ENCODE measurements around the gene GNAL.
"Not testable (repeated sequence)": the region's sequence is repeated elsewhere in the genome, so short reads cannot be mapped to it uniquely, and the experiment has no call there.

The GNAL gene

GRCh38 chr18:11901826-11902438 lies 212.9 kb downstream of the GNAL start:
- in situ Hi-C loops (cut with MboI; ENCODE audit: low sequenced_read_pairs) = no loop called here

- in situ Hi-C loops (cut with MboI; ENCODE audit: low sequenced_read_pairs) = no loop called here
Observed at GRCh38 chr18:11902522-11903292, 213.6 kb downstream of the GNAL start.

- in situ Hi-C loops (cut with MboI; ENCODE audit: low sequenced_read_pairs) = no loop called here
Observed at GRCh38 chr18:11905613-11906012, 216.5 kb downstream of the GNAL start.

- in situ Hi-C loops (cut with MboI; ENCODE audit: low sequenced_read_pairs) = no loop called here
Observed at GRCh38 chr18:11906176-11906575, 217.1 kb downstream of the GNAL start.

- in situ Hi-C loops (cut with MboI; ENCODE audit: low sequenced_read_pairs) = no loop called here
Observed at GRCh38 chr18:11906926-11907874, 218.1 kb downstream of the GNAL start.

GRCh38 chr18:11908182-11909060 lies 219.4 kb downstream of the GNAL start, which contains the start of gene MPPE1:
Gene MPPE1 (minus strand): TSS chr18:11908317. CDS start chr18:11897264, 11,053 bp downstream.
- in situ Hi-C loops (cut with MboI; ENCODE audit: low sequenced_read_pairs) = no loop called here

GRCh38 chr18:11909061-11909455 lies 220.0 kb downstream of the GNAL start:
- in situ Hi-C loops (cut with MboI; ENCODE audit: low sequenced_read_pairs) = no loop called here

- in situ Hi-C loops (cut with MboI; ENCODE audit: low sequenced_read_pairs) = no loop called here
Observed at GRCh38 chr18:11909591-11910026, 220.5 kb downstream of the GNAL start.

- in situ Hi-C loops (cut with MboI; ENCODE audit: low sequenced_read_pairs) = not testable (repeated sequence)
Observed at GRCh38 chr18:11916880-11917279, 227.8 kb downstream of the GNAL start.

- in situ Hi-C loops (cut with MboI; ENCODE audit: low sequenced_read_pairs) = not testable (repeated sequence)
Observed at GRCh38 chr18:11919522-11919921, 230.5 kb downstream of the GNAL start.

GRCh38 chr18:11923450-11923849 lies 234.4 kb downstream of the GNAL start:
- in situ Hi-C loops (cut with MboI; ENCODE audit: low sequenced_read_pairs) = no loop called here

GRCh38 chr18:11925800-11926481 lies 236.9 kb downstream of the GNAL start:
- in situ Hi-C loops (cut with MboI; ENCODE audit: low sequenced_read_pairs) = no loop called here

GRCh38 chr18:11927497-11927896 lies 238.4 kb downstream of the GNAL start:
- in situ Hi-C loops (cut with MboI; ENCODE audit: low sequenced_read_pairs) = no loop called here

- in situ Hi-C loops (cut with MboI; ENCODE audit: low sequenced_read_pairs) = loop anchor here (10.0 kb wide), 1 partner anchor 62 kb away; no protein-coding TSS in a partner anchor
Observed at GRCh38 chr18:11932393-11932792, 243.3 kb downstream of the GNAL start.

Measured in HL-60/S4 treated with retinoic acid at 250 ng/mL for 4 days and 3 days (cell line).